ENCODE measurements around the gene PXK.
"Not testable (repeated sequence)": the region's sequence is repeated elsewhere in the genome, so short reads cannot be mapped to it uniquely, and the experiment has no call there.

Gene PXK

DNA sequence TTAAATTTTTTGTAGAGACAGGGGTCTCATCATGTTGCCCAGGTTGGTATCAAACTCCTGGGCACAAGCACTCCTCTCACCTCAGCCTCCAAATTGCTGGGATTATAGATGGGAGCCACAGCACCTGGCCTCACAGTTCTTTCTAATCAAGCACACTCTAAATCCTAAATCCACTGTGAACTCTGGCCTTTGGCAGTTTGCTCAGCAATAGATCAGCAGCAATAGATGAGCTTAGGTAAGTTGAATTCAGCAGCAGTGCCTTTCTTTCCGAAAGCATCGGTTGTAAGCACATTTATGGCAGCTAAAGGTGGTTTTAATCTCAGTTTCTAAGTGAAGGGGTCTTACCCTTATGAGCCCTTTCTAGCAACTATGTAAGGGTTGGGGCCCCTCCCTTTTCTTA, 84.4 kb downstream of the PXK start:
- DNase-seq (ENCODE audit: low spot score) = no peak

DNA sequence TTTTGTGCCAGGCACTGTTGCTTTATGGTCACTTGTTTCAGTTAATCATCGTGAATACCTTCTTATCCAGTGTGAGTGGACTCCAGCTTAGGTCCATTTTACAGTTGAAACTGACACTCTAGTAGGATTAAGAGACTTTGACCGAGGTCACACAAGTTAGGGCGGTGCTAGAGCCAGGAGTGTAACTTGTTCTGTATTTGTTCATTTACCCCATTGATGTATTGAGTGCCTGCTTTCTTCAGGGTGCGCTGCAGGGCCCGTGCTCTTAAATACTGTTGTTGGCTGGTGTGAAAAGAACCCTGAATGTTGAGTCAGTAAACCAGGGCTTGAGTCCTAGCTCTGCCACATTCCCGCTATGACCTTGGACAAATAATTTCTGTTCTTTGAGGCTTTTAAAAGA, 85.5 kb downstream of the PXK start:
- DNase-seq (ENCODE audit: low spot score) = no peak

DNA sequence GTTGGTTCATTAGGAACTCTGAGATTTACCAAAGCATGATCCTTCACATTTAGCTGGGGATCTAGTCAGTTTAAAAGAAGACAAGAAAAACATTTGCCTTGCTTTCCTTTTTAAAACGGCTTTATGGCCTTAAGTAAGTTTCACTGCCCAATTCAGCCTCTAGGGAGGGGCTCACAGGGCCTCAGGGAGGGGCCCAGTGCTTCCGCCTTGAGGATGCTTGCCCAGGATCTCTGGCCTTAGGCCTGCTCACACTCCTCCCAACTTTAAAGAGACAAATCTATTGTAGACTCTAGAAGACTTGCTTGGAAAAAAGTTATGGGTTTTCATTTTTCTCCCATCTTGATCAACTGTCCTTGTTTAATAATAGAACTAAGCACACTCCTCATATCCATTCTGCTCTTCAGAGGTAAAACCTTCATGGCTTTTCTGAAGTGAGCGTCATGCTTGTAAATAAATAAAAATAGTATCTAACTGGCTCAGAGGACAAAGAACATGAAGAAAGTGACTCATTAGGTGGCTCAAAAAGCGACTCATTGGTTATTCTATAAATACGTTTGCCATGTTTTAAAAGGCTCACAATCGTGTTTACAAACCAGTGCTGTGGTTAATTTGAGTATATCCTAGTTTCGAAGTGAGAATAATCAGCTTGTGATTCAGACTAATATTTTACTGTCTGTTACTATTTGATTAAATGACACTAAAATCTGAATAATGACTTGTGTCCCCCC, 87.3 kb downstream of the PXK start:
- no peak for DNase-seq (ENCODE audit: low spot score)

DNA sequence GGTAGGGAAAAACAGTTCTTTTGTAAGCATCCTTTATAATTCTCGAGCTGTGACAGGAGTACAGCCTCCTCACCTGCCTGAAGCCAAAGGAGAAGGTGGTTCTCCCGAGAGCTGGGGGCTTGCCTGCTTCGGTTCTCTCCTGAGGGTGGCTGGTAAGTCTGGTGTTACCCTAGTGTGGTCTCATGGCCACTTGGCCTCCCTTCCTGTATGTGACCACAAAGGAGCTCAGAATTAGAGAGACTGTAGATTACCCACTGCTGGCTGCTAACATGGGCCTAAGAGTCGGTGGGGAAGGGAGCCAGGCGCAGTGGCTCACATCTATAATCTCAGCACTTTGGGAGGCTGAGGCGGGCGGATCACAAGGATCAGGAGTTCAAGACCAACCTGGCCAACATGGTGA, 88.3 kb downstream of the PXK start:
- DNase-seq (ENCODE audit: low spot score) = no peak

DNA sequence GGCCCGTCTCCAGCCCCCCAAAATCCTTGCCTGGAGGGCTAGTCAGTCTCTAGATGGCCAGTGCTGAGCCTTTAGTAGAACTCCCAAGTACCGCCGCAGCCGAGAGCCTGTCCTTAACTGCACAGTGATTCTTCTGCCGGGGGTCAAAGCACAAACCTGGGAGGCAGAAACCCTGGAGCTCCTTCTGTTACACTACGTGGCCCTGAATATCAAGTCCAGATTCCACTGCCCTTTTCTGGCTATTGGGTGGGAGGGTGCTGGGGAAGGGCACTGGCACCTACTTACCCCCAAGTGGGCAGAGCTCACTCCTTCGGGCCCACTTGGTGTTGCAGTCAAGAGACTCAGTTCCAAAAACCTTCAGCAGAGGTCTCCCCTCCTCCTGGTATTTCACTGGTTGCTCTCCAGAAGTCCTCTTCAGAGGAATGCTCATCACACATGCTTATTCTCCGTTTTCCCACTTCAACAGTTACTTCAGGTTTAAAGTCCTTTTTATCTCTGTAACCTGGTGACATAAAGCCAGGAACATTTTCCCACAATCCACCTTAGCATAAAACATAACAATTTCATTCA, 90.1 kb downstream of the PXK start:
- no peak for DNase-seq (ENCODE audit: low spot score)

DNA sequence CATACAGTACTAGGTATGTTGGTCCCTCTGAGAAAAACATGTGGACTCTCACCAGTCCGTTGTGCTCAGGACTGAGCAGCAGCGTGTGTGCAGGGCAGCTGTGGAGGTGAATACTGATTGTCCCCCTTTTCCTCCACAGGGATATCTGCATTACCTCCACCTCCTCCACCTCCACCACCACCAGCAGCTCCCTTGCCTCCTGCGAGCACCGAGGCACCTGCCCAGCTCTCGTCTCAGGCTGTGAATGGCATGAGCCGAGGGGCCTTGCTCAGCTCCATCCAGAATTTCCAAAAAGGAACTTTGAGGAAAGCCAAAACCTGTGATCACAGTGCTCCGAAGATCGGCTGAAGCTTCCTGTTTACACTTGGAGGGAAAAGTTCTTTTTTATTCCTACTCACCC, 91.9 kb downstream of the PXK start:
- no peak for DNase-seq (ENCODE audit: low spot score)

DNA sequence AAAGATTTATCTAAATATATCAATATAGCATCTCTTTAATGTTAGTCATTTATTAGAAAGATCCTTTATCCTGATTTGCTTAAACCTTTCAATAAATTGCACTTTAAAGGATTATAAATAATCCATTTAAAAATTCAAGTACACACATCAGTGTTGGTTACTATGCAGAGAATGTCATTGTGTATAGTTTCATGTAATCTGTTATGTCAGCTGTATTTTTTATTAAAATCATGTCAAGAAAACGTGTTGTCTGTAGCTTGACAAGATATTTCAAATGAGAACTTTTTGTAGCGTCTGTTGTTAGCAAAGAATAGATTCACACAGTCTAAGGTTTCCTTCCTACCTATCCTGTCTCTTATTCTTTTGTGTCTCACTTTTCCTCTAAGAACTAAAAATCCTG, 93.1 kb downstream of the PXK start:
- DNase-seq (ENCODE audit: low spot score) = no peak

DNA sequence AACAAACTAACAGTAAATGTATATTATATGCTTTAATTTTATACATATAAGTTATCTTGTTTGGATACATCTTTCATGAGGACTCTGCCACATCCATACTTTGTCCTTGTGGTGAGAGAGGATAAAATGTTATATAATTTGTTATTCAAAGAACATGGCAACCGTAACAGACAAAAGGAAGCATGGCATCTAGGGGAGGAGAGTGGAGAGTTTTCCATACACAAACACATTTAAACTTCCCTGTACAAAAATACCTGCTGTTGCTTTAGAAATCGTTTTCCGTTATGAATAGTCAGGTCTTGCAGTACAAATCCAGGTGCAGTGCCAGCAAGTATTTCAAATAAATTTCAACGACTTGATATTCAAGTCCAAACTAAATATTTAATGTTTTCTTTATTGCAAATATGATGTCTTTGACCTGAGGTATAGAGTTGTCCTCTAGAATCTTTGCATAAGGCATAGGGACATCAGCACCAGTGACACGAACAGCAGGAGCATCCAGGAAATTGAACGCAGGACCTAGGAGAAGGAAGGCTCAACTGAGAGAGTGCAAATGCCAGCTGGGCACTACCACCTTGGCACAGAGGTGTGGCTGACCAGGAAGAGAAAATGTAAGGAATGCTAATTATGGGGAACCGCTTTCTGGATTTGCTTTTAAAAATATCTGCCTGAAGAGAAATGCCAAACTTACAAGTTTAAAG, 95.1 kb downstream of the PXK start:
- no peak for DNase-seq (ENCODE audit: low spot score)

DNA sequence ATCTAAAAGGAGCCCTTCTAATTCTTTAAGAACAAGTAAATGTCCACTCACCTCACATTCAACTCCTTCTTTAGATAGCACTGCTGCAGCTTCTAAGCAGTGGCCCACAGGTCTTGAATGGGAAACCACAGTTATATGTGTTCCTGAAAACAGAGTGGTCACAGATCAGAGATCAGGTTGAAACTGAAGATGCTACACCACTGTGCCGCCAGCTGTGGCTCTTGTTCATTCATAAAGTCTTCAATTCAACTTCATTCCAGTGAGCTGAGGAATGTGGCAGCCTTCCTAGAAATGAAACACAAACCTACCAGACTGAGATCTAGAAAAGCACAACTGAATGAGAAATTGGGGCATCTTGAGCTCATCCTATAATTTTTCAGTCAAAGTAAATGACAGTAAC, 97.0 kb downstream of the PXK start:
- DNase-seq (ENCODE audit: low spot score) = no peak

DNA sequence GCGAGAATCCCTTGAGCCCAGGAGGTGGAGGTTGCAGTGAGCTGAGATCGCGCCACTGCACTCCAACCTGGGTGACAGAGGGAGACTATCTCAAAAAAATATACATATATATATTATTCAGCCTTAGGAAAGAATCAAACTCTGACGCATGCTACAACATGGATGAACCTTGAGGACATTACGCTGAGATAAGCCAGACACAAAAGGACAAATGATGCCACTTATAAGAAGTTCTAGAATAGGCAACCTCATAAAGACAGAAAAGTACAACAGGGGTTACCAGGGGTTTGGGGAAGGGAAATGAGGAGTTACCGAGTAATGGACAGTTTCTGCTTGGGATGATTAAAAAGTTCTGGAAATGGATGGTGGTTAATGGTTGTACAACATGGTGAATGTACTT, 100.2 kb downstream of the PXK start:
- no peak for DNase-seq (ENCODE audit: low spot score)

DNA sequence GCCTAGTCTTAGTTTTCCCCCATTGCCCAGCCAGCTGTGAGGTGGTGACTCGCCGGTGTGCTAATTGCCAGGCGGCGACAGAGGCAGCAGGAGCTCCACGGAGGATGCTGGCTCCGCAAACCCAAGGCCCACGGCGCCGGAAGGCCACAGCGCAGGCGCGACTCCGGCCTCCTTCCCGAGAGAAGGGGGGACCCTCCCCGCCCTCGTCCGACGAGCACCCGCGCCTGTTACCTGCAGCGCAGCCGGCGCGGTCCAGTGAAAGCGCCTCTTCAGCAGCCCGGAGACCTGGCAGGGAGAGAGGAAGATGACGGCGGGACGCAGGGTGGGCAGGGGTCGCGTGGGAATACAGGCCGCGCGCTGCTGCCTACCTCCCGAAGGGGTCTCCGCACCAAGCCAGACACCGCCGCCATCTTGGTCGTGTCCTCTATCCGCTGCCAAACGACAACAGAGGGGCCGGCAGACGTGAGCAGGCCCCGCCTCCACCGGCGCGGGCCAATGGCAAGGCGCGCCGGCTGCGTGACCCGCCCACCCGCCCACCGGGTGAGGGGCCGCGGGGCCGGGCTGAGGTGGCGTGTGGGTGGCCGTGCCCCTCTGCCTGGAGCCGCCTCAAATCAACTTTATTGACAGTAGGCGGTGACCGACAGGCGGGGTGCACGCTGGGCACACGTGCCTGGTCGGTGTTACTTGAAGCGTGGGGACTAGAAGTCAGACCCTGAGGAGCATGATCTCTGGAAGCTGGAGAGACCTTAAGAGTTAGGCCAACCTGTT, 100.9 kb downstream of the PXK start, which contains the start of gene PDHB:
TSS of gene PDHB (minus strand) at position 433 of the 768 bp plus-strand sequence. CDS start at position 410, 23 bp downstream.
- DNase-seq (ENCODE audit: low spot score) = peak; percentile 90

DNA sequence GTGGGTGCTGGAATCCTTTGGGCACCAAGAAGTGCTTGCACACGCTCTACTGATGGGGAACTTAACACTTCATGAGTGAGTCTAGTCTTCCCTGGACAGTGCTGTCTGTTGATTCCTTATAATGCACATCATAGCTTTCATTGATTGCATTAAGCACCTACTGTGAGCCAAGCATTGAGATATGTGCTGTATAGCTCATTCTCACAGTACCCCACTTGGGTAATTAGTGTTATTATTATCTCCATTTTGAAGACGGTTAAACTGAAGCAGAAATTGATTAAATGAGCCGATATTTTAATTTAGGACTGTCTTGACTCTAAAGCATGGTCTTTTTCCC, 101.4 kb downstream of the PXK start:
- DNase-seq (ENCODE audit: low spot score) = no peak

DNA sequence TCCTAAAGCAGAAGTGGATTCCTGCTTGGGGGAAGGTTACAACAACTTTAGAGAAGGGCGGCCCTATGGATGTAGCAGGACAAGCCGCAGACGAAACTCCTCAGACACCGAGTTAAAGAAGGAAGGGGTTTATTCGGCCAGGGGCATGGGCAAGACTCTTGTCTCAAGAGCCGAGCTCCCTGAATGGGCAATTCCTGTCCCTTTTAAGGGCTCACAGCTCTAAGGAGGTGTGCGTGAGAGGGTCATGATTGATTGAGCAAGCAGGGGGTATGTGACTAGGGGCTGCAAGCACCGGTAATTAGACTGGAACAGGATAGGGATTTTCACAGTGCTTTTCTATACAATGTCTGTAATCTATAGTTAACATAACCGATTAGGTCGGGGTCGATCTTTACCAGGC, 101.8 kb downstream of the PXK start:
- DNase-seq (ENCODE audit: low spot score) = no peak

DNA sequence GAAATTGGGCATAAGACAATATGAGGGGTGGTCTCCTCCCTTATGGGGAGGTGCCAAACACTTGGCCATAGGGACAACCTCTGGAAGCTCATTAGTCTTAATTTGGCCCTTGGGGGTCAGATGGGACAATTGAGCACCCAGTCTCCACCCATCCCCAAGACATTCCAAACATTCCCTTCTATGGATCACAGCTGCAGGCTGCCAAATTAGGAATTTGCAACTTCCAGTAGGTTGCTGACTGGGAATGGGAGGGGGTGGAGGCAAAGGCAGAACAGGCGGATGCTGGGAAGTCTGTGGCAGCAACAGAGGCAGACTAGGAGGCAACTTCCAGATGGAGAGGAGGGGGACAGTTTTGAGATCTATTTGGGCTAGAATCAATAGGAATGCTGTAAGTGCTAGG, 102.3 kb downstream of the PXK start:
- DNase-seq (ENCODE audit: low spot score) = no peak

DNA sequence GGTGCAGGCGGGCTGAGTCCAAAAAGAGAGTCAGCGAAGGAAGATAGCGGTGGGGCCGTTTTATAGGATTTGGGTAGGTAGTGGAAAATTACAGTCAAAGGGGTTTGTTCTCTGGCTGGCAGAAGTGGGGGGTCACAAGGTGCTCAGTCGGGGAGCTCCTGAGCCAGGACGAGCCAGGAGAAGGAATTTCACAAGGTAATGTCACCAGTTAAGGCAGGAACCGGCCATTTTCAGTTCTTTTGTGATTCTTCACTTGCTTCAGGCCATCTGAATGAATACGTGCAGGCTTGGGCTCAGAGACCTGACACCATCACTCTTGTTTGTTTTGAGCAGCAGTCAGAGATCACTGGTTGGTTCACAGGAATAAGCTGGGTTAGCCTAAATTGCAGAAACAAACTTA, 104.6 kb downstream of the PXK start:
- DNase-seq (ENCODE audit: low spot score) = not testable (repeated sequence)

DNA sequence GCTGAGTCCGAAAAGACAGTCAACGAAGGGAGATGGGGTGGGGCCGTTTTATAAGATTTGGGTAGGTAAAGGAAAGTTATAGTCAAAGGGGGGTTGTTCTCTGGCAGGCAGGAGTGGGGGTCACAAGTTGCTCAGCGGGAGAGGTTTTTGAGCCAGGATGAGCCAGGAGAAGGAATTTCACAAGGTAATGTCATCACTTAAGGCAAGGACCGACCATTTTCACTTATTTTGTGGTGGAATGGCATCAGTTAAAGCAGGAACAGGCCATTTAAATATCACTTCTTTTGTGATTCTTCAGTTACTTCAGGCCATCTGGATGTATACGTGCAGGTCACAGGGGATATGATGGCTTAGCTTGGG, 108.3 kb downstream of the PXK start:
- DNase-seq (ENCODE audit: low spot score) = not testable (repeated sequence)

DNA sequence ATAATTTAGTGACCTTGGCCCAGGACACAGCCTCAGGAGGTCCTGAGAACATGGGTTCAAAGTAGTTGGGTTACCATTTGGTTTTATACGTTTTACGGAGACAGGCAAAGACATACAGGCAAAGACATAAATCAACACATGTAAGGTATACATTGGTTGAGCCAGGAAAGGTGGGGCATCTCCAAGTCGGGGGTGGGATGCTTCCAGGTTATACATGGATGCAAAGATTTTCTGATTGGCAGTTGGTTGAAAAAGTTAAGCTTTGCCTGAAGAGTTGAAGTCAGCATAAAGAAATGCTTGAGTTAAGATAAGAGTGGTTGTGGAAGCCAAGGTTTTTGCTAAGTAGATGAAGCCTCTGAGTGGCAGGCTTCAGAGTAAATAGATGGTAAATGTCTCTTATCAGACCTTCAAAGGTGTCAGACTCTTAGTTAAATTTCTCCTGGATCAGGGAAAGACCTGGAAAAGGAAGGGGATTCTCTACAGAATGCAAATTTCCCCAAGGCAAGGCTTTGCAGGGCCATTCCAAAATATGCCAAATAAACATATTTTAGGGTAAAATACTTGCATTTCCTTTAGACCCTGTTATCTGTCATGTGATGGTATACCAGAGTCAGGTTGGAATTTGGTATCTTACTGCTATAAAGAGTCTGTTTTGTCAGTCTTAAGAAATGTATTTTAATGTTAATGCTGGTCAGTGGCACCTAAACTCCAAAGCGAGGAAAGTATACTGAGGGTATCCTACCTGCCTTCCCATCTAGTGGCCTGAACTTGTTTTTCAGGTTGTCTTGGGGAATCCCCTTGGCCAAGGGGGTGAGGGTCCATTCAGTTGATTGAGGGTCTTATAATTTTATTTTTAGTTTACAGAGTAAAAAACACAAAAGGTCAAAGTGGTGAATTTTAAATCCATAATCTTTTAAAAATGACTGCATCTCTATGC, 109.1 kb downstream of the PXK start:
- DNase-seq (ENCODE audit: low spot score) = no peak

DNA sequence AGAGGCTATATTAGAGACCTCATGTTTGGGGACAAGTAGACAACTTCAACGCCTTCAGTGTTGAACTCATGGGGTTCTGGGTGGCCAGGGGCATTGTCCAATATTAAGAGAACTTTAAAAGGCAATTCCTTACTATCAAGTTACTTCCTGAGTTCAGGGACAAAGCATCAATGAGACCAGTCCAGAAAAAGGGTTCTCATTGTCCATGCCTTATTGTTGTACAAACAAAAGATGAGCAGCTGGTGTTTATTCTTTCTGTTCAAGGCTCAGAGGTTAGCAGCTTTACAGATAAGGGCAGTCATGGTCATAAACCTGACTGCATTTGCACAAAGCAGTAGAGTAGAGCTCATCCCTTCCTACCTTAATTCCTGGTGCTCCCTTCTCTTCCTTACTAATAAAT, 119.5 kb downstream of the PXK start:
- no peak for DNase-seq (ENCODE audit: low spot score)

DNA sequence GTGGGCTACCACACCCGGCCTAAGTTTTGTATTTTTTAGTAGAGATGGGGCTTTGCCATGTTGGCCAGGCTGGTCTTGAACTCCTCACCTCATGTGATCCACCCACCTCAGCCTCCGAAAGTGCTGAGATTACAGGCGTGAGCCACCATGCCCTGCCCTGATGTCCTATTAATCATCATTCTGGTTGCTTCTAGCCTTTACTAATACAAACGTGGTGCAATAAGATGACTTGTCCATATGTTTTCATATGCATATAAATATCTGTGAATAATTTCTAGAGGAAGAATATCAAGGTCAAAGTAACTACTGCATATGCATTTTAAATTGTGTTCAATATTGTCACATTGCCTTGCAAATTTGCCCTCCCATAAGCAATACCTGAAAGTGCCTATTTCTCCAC, 126.5 kb downstream of the PXK start:
- DNase-seq (ENCODE audit: low spot score) = no peak

DNA sequence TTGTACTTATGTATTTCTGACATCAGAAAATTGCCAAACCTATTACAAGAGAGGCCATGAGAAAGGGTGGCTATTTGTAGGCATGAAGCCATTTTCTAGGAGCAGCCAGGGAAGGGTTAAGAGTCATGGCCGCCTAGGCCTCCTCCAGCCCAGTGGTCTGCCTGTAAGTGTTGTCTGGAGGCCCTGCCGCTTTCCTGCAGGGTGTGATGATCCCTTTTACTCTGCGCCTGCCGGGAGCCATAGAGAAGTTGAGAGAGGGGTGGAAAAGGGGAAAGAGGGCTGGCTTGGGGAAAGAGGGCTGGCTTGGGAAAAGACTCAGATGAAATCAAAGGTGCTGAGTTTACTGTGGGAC, 130.1 kb downstream of the PXK start:
- peak; percentile 20 for DNase-seq (ENCODE audit: low spot score)

DNA sequence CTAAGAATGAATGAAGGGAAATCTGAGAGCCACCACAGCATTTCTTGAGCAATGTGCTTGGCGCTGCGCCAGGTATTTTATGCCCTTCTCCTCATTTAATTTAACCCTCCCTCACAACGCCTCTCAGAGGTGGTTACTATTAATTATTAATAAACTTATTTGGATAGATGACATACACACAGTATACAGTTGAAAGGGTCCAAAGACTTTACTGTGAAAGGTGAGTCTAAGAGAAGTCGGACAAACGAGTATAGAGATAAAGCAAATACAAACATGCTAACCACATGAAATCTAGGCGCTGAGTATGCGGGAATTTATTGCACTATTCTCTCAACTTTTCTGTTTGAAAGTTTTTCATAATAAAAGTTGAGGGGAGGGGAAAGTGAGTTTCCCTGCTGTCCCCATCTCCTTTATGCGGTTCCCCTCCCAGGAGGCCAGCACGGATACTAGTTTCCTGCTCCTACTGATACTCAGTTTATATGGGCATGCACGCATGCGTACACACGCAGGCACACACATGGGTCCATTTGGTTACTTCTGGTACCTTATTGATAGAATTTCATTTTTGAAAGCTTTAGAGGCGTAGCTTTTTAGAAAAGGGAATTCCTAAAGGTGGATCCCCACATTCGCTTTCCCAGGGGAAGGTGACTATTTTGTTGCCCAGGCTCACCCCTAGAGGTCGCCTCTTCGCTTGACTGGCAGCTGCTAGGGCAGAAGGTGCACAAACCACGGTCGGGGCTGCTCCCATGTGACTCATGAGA, 130.7 kb downstream of the PXK start:
- DNase-seq (ENCODE audit: low spot score) = peak; percentile 68
